Measurements from ENCODE around the gene RAB6A.

DNA sequence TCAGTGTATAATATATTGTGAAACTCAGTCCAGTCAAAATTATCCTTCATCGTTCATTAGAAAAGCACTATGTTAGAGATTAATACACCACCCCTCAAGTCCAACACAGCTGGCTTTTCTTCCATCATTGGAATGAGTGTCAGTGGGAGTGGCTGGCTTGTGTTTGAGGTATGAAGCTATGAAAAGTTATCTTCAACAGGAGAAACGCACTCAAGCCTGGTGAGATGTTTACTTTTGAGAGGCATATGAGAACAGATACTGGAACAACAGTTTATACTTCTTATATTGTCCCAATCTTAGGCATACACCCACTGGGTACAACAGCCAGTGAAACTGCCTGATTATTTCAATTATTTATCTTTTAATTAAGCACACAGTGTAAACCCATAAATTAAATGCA is 80.2 kb downstream of the RAB6A start:
- TF ChIP-seq POLR2AphosphoS5 (IDR thresholded peaks at IDR 0.05) = no peak
- no peak for TF ChIP-seq POLR2A (IDR thresholded peaks at IDR 0.05)
